ENCODE data around the gene ANGPTL4.
"Not testable (repeated sequence)": the region's sequence is repeated elsewhere in the genome, so short reads cannot be mapped to it uniquely, and the experiment has no call there.

ANGPTL4 gene, protein sequence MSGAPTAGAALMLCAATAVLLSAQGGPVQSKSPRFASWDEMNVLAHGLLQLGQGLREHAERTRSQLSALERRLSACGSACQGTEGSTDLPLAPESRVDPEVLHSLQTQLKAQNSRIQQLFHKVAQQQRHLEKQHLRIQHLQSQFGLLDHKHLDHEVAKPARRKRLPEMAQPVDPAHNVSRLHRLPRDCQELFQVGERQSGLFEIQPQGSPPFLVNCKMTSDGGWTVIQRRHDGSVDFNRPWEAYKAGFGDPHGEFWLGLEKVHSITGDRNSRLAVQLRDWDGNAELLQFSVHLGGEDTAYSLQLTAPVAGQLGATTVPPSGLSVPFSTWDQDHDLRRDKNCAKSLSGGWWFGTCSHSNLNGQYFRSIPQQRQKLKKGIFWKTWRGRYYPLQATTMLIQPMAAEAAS

DNA sequence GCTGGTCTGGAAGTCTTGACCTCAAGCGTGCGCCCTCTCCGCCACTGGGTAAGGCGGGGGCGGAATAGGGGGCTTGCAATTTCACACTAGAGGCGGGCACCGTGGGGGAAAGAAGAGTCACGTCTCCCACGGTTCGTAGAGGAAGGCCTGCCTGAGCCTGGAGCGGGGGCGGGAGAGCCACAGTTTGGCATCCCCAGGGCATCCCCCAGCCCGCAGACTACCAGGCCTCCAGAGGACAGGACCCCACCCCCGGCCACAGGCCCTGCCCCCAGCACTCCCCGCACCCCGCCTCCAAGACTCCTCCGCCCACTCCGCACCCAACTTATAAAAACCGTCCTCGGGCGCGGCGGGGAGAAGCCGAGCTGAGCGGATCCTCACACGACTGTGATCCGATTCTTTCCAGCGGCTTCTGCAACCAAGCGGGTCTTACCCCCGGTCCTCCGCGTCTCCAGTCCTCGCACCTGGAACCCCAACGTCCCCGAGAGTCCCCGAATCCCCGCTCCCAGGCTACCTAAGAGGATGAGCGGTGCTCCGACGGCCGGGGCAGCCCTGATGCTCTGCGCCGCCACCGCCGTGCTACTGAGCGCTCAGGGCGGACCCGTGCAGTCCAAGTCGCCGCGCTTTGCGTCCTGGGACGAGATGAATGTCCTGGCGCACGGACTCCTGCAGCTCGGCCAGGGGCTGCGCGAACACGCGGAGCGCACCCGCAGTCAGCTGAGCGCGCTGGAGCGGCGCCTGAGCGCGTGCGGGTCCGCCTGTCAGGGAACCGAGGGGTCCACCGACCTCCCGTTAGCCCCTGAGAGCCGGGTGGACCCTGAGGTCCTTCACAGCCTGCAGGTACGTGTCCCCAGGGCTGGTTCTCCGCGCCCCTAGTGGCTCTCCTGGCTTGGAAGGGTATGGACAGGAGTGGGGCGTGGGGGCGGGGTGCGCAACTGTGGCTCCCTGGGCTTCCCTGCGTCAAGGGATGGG, at the start of gene ANGPTL4:
ANGPTL4 (plus strand) TSS at position 353 of the 969 bp plus-strand sequence; CDS start at position 520, 167 bp downstream.
- peak; percentile 49 to 54 for DNase-seq (ENCODE audit: low read depth in 2 of 2)

DNA sequence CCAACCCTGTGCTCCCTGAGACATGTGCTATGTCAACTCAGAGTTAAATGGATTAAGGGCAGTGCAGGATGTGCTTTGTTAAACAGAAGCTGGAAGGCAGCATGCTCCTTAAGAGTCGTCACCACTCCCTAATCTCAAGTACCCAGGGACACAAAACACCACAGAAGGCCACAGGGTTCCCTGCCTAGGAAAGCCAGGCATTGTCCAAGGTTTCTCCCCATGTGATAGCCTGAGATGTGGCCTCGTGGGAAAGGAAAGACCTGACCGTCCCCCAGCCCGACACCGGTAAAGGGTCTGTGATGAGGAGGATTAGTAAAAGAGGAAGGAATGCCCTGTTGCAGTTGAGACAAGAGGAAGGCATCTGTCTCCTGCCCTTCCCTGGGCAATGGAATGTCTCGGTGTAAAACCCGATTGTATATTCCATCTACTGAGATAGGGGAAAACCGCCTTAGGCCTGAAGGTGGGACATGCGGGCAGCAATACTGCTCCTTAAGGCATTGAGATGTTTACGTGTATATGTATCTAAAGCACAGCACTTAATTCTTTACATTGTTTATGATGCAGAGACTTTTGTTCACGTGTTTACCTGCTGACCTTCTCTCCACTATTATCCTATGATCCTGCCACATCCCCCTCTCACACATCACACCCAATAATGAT, 48.8 kb upstream of the ANGPTL4 start:
- not testable (repeated sequence) for DNase-seq (ENCODE audit: low read depth in 2 of 2)

DNA sequence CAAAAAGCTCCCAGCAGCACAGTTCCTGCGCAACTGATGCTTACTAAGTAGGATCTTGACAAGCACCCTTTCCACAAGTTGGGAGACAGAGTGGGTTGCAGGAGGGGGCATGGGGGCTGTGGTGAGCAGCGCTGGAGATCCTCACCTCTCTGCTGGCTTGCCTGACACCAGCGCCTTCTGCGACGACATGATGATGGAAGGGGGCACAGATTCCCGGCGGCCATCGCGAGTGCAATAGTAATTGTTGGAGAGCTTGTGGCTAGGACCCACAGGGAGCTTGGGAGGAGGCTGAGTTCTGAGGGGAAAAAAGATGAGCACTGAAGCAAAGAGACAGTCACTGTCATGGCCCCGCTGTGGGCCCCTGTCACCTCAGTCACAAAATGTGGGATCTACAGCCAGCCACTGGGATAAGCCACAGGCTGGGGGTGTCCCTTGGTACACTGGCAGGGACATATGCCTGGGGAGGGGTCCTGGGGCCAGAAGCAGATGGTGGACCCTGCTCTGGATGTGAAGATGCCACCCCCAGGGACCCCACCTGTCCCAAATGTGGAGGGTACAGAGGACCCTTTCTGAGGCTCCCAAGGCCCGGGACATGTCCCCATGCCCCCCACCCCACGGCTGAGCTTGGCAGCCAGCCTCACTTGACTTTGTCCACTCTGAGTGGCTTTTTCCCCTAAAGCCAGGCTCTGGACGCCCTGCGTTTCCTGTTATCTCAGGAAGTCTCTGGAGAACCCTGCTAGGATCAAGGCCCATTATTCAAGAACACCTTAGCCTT, 47.4 kb upstream of the ANGPTL4 start:
- DNase-seq (ENCODE audit: low read depth in 2 of 2): no peak

DNA sequence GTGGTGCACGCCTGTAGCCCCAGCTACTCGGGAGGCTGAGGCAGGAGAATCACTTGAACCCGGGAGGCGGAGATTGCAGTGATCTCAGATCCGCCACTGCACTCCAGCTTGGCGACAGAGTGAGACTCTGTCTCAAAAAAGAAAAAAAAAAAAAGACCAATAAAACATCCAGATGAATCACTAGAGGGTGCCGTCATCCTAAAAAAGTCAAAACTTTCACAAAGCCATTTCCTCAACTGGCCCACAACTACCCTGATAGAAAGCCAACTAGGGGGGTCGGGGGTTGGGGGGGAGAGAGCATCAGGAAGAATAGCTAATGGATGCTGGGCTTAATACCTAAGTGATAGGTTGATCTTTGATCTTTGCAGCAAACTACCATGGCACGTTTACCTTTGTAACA, 45.1 kb upstream of the ANGPTL4 start:
- DNase-seq (ENCODE audit: low read depth in 2 of 2): not testable (repeated sequence)

DNA sequence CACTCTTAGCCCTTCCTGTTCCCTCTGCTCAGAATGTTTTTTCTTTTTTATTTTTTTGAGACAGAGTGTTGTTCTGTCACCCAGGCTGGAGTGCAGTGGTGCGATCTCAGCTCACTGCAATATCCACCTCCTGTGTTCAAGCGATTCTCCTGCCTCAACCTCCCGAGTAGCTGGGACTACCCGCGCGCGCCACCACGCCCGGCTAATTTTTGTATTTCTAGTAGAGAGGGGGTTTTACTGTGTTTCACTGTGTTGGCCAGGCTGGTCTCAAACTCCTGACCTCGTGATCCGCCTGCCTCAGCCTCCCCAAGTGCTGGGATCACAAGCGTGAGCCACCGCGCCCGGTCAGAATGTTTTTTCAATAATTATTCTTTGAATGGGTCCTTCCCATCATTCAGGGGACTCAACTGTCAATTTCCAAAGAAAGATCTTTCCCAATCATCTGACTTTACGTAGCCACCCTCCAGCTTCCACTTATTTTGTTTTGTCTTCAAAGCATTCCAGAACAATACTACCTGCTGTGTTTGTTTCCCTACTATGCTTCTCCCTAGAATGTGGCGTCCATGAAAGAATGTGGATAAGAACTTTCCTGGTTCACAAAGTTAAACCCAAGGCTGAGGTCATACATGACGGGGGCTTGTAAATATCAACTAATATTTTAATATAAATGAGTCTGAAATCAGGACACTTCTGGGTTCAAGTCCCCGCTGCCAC, 44.0 kb upstream of the ANGPTL4 start:
- no peak for DNase-seq (ENCODE audit: low read depth in 2 of 2)

DNA sequence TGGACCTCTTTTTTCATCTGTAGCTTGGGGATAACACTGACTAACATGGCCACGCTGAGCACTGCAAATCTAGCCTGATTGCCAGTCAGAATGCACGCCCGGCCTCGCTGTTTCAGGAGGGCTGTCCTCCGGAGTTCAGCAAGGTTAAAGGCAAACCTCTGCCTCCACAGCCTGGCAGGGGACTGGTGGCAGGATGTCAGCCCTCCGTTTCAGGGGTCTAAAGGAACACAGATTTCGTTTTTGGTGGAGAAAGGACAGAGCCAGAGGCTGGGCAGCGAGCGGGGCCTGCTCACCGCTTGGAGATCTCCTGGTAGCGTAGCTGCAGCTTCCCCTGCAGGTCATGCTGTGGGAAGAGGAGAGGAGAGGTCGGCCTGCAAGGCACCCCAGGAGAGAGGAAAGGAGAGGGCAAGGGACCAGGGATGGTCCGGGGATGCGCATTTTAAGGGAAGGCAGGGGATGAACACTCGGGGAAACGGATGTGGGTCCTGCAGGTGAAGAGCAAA, 43.3 kb upstream of the ANGPTL4 start:
- no peak for DNase-seq (ENCODE audit: low read depth in 2 of 2)

DNA sequence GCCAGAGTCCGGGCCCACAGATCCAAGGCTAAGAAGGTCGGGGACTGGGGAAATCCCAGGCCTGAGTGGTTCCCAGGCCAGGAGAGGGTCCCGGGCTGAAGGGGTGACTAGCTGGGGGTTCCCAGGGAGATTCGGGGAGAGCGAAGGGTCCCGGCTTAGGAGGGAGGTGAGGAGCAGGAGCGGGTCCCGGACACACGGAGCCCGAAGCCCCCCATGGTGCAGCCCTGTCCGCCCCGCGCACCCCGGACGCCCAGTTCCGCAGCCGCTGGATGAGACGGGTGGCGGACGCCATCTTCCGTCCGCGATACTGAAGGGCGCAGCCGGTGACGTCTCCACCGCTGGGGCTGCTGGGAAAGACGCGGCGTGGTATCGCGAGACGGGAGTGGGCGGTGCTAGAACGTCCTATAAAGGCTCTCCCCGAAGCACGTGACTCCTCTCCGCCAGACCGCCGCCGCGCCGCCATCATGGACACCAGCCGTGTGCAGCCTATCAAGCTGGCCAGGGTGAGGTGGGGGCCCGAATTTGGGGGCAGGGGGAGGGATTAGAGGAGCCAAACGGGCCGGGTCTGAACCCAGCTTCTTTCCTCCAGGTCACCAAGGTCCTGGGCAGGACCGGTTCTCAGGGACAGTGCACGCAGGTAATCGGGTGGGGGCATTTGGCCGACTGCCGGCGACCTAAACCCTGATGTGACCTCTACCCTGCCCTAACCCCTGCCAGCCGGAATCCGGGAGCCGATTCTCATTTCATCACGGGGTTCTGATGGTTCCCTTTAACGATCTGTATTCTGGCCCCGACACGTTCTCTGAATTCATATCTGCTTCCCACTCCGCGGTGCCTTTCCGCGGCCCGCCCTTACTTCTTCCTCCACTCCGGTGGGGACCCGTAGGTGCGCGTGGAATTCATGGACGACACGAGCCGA, 42.6 kb upstream of the ANGPTL4 start, which contains the start of the genes NDUFA7 and RPS28:
NDUFA7 (minus strand) TSS at position 309 of the 919 bp plus-strand sequence; CDS start at position 292, 17 bp downstream.
RPS28 (plus strand) TSS at position 430 of the 919 bp plus-strand sequence; CDS start at position 465, 35 bp downstream.
- peak; percentile 95 to 97 for DNase-seq (ENCODE audit: low read depth in 2 of 2)

DNA sequence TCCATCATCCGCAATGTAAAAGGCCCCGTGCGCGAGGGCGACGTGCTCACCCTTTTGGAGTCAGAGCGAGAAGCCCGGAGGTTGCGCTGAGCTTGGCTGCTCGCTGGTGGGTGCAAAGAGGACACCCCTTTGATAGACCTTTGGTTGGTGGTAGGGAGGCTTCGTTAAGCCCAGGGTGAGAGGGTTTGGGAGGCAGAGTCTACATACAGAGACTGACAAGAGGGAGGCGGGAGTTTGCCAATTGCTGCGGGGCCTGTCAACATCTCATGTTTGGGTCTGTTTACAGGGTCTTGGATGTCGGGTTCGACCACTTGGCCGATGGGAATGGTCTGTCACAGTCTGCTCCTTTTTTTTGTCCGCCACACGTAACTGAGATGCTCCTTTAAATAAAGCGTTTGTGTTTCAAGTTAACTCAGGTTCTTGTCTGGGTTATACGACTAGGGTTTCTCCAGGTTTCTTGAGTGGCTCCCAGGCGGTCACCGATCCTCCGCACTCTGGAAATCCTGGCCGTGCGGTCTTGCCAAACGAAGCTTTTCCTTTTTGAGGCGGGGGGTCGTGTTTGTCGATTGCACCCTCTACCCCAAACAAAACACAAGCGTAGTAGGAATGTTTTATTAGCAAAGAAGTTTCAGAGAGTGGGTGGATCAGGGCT, 41.8 kb upstream of the ANGPTL4 start:
- no peak for DNase-seq (ENCODE audit: low read depth in 2 of 2)

DNA sequence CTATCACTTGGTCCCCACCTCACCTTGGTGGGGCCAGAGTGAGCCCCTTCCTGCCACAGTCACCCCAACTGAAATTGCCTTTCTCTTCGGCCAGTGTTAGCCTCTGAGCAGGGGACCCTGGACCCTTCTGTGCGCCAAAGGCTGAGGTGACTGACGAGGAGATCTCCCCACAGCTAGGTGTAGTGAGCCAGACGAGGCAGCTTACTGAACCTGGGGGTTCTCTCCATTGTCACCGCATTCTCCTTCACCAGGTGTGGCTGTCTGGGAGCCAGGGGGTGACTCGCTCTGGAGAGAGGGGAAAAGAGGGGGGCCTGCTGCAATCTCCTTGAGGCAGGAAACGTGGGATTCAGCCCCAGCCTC, 41.3 kb upstream of the ANGPTL4 start:
- DNase-seq (ENCODE audit: low read depth in 2 of 2): no peak

DNA sequence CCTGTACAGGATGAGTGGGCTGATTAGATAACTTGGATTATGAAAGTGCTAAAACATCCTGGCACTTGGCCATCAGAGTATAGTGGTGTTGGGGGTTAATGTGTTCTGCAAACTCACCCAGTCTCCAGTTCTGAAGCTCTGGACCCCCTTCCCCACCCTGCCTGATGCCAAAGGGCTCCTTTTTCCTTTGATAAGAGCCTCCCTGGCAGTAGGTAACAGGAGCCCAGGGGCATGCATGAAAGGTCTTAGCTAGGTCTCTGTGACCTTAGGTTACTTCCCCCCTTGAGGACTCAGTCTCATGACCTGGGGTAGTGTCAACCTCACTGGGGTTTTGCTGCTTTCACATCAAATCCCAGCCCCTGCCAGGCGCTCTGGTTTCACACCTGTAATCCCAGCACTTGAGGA, 40.2 kb upstream of the ANGPTL4 start:
- no peak for DNase-seq (ENCODE audit: low read depth in 2 of 2)

DNA sequence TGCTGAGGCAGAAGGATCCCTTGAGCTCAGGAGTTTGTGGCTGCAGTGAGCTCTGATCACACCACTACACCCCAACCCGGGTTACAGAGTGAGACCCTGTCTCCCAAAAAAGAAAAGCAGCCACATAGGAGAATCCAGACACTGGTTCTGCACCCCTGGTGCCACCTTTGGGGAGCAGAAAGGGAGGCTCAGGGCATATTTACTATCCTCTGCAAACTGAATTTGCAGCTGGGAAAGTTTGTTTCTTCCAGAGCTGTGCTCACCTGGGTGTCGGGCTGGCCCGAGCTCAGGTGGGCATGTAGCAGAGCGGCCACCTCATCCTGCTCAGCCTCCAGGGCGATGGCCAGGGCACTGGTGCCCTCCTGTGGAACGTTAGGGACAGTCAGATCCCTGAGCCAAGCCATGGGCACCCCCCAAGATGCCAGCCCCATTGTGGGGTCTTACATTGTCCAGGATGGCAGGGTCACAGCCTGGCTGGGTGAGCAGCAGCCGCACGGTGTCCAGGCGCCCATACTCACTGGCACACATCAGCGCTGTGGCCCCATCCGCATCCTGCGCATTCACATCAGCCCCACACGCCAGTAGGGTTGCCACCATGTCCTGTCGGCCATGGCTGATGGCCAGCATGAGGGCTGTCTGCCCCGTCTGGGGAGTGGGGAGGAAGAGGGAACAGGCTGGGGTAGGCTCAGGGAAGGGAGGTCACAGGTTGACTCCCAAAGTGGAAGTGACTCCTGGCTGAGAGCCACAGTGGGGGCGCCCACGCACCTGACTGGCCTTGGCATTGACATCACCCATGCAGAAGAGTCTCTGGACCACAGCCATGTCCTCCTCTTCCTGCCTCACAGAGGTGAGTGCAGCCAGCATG, 39.5 kb upstream of the ANGPTL4 start:
- peak in 1 of 2 donors; percentile 9 for DNase-seq (ENCODE audit: low read depth in 2 of 2)

DNA sequence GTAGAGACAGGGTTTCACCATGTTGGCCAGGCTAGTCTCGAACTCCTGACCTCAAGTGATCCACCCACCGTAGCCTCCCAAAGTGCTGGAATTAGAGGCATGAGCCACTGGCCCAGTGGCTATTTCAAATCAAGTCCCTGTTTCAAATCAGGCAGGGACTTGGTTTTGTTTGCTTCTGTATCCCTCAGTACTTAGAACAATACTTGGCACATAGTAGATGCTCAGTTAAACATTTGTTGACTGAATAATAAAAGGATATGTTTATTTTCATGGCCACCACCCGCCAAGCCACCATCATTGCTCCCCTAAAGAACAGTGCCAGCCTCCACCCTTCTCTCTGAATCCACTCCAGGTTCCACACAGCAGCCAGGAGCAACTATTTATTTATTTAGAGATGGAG, 38.5 kb upstream of the ANGPTL4 start:
- no peak for DNase-seq (ENCODE audit: low read depth in 2 of 2)

DNA sequence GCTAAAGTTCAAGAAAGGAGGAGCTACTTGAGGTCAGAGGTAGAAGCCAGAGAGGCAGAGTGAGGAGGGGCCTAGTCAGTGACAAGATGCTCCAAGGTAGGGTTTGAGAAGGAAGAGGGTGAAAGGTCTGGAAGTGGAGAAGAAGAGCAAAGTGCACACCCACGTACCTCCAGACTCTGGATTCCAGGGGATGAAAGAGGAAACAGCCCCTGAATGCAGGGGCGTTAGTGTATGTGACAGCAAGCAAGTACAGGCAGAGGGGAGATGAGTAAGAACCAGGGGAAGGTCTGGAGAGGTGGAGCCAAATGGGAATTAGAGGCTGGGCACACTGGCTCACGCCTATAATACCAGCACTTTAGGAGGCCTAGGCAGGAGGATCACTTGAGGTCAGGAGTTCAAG, 34.0 kb upstream of the ANGPTL4 start:
- DNase-seq (ENCODE audit: low read depth in 2 of 2): no peak

DNA sequence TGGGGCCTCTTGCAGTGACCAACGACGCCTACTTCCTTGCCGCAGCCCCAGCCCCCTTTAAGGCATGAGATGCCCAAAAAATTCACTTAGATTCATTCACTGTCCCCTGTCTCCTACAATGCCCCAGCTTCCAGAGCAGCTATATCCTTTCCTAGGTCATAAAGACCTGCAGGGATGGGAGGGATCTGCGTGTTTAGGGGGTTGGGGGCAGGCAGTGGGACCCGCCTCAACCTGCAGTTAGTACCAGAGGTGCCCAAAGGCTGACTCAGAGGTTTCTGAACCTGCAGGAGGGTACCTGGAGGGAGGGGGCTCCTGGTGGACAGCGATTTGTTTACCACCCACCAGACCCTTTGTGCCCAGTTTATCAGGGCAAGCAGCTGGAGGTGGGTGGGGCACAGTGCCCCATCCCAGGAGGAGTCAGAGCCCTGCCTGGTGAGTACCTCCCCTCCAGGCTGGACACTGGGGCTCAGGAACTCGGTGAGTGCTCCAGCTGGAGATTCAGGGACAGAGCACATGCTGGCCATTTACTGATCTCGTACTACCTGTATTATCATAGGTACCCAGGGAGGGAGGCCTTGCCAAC, 32.6 kb upstream of the ANGPTL4 start:
- no peak for DNase-seq (ENCODE audit: low read depth in 2 of 2)

DNA sequence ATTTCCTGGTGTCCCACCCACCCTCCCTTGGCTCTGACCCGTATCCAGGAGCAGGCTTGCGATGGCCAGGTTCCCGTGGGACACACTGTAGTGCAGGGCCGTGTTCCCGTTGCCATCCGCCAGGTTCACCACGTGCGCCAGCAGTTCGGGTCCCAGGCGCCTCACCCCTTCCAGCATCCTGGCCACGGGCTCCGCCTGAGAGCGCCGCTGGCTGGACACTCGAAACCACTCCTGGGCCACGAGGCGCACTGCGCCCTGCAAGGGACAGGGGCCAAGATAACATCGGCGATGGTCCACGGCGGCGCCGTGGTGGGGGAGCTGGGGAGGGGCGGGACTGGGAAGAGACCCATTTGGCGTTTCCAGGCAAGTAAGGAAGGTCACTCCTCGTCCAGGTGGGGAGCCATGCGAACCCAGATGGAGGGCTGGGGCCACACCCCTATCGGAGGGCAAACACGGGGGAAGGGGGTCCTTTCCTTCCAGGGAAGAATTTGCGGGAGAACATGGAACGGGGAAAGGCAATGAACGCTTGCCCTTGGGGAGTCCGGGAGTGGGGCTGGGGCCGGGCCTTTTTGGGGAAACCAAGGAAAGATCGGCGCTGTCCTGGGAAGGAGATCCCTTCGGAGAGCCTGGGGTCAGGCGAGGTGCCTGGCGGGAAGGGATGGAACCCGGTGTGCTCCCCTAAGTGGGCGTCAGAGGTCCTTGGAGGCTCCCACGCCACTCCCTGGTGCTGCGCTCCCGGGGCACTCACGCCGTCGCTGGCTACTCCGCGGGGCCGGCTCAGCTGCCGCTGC, 30.8 kb upstream of the ANGPTL4 start:
- DNase-seq (ENCODE audit: low read depth in 2 of 2): no peak

DNA sequence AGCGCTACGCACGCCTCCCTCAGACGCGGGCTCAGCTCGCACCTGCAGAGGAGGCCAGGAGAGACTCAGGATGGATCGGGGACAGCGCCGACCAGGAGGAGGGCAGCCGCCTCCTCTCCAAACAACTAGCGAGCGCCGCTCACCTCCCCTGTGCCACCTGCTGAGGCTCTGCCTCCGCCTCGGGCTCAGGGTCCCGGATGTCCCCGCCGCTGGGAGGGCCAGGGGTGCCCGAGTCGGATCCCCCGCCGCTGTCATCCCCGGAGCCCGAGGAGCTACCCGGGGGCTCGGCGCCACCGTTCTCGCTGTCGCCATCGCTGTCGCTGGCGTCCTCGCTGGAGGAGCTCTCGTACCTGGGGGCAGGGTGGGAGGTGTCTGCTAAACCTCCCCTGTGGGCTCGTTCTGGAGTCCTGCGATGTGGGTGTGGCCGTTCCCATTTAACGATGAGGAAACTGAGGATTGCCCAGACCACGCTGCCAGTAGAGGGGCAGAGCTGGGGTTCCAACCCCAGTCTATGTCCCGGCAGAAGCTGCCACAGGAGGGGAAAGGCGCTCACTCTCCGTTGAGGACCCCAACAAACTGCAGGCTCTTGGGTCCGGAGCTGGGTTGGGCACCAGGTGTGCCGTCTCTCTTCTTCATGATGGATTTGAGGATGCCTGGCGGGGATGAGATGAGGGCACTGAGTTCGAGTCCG, 30.0 kb upstream of the ANGPTL4 start:
- DNase-seq (ENCODE audit: low read depth in 2 of 2): no peak

Data from stimulated activated CD4-positive, alpha-beta T cell treated with anti-CD3 and anti-CD28 coated beads, Interleukin-4, amount 100 ng/mL, for 48 hours (primary cell).